SK-N-SH treated with all-trans-retinoic acid at 6 μM for 48 hours (cell line): ENCODE results near the gene RERE.

Experiments
- CREB5 ChIP-seq: fragments of 250-450 bp; sonication (Bioruptor Pico); IDR thresholded peaks from 2 replicates; pipeline ENCODE4 v1.5.1; 2020; ENCODE audit warnings: low read depth, mild to moderate bottlenecking, moderate library complexity
- GLIS3 ChIP-seq: fragments of 250-450 bp; sonication (Bioruptor Pico); IDR thresholded peaks from 2 replicates; pipeline ENCODE4 v1.5.0; 2020; ENCODE audit warnings: mild to moderate bottlenecking, moderate library complexity
- PATZ1 ChIP-seq: fragments of 250-450 bp; sonication (Bioruptor Pico); IDR thresholded peaks from 2 replicates; pipeline ENCODE4 v1.8.0; 2020; ENCODE audit warnings: mild to moderate bottlenecking, moderate library complexity, borderline replicate concordance
- SNAI2 ChIP-seq: fragments of 250-450 bp; sonication (Bioruptor Pico); IDR thresholded peaks from 2 replicates; pipeline ENCODE4 v1.5.0; 2020; ENCODE audit warnings: mild to moderate bottlenecking, moderate library complexity
- ZNF565 ChIP-seq: fragments of 450-650 bp; formaldehyde crosslinking; conservative IDR thresholded peaks from 2 replicates; pipeline ENCODE4 v1.5.0; 2020; ENCODE audit warnings: low read depth, mild to moderate bottlenecking, moderate library complexity
- ZNF70 ChIP-seq: fragments of 450-650 bp; formaldehyde crosslinking; IDR thresholded peaks from 2 replicates; pipeline ENCODE4 v1.5.0; 2020; ENCODE audit warnings: mild to moderate bottlenecking, moderate library complexity
- ZNF8 ChIP-seq: fragments of 450-650 bp; formaldehyde crosslinking; IDR thresholded peaks from 2 replicates; pipeline ENCODE4 v1.5.0; 2020; ENCODE audit warnings: mild to moderate bottlenecking, moderate library complexity

GRCh38 chr1:8434101-8434500 lies 383.3 kb downstream of the RERE start:
- no peak for TF ChIP-seq CREB5 (CRISPR knock-in tag)
- TF ChIP-seq ZNF70 (CRISPR knock-in tag), result no peak
- no peak for TF ChIP-seq PATZ1 (CRISPR knock-in tag)
- TF ChIP-seq SNAI2 (CRISPR knock-in tag), result no peak
- no peak for TF ChIP-seq ZNF565 (CRISPR knock-in tag)
- no peak for TF ChIP-seq ZNF8 (CRISPR knock-in tag)
- TF ChIP-seq GLIS3 (CRISPR knock-in tag), result no peak
